ENCODE results near the gene NBEA.

GRCh38 chr13:35285677-35286076 lies 343.6 kb downstream of the NBEA start:
- TF ChIP-seq, protein P1, sequence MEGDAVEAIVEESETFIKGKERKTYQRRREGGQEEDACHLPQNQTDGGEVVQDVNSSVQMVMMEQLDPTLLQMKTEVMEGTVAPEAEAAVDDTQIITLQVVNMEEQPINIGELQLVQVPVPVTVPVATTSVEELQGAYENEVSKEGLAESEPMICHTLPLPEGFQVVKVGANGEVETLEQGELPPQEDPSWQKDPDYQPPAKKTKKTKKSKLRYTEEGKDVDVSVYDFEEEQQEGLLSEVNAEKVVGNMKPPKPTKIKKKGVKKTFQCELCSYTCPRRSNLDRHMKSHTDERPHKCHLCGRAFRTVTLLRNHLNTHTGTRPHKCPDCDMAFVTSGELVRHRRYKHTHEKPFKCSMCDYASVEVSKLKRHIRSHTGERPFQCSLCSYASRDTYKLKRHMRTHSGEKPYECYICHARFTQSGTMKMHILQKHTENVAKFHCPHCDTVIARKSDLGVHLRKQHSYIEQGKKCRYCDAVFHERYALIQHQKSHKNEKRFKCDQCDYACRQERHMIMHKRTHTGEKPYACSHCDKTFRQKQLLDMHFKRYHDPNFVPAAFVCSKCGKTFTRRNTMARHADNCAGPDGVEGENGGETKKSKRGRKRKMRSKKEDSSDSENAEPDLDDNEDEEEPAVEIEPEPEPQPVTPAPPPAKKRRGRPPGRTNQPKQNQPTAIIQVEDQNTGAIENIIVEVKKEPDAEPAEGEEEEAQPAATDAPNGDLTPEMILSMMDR (IDR thresholded peaks at IDR 0.05): no peak
- no peak for TF ChIP-seq POLR2A (IDR thresholded peaks at IDR 0.05)
- TF ChIP-seq POLR2AphosphoS5 (IDR thresholded peaks at IDR 0.05): no peak

All from breast epithelium (tissue), 3 donors.